Endothelial cell of umbilical vein (primary cell): ENCODE data around the gene ITGB1. TPM values are rescaled to one million over a fixed set of nuclear protein-coding genes. Genes with fewer than 3 reads are reported as not detected.

Experiments
- BruUV-seq: library from RNA; stranded (reverse); fragments of 400-500 nt; replicated peaks from 2 replicates; lab custom pipeline; 2021; lab: Mats Ljungman, UMichigan
- CTCF ChIA-PET: fragments of 300-600, 350-600 bp; sonication (Branson Sonifier 250); formaldehyde crosslinking; loops from one replicate; lab custom pipeline; 2021; ENCODE audit warnings: antibody characterized with exemption, inconsistent platforms; lab: Charles Lee
- POLR2A ChIA-PET: fragments of 300-600, 350-600 bp; sonication (Branson Sonifier 250); formaldehyde crosslinking; loops from one replicate; lab custom pipeline; 2021; ENCODE audit warnings: antibody characterized with exemption, inconsistent platforms; lab: Charles Lee
- DNase-seq: peaks from one replicate; pipeline ENCODE4 v3.0.0-alpha.2; 2011; ENCODE audit warnings: low read depth, low spot score
- FAIRE-seq: peaks from 2 replicates; lab custom pipeline; 2011; peaks lifted over from hg19 to GRCh38; lab: Jason Lieb, UNC
- H2AFZ ChIP-seq: 2 replicates; pipeline ENCODE4 v1.6.0; 2012; ENCODE audit warnings: low read depth, low read length, control low read depth, inconsistent platforms
- H3K27ac ChIP-seq: 2 replicates; pipeline ENCODE4 v1.5.1; 2011; ENCODE audit warnings: low read depth, mild to moderate bottlenecking, control low read depth, low read length, moderate library complexity; ENCODE audit not compliant: insufficient read depth
- H3K27me3 ChIP-seq, 2 experiments: 2 replicates each; pipeline versions ENCODE4 v1.6.0 to v1.6.1; 2011; ENCODE audit warnings: low read length in 2 of 2, mixed read lengths in 1 of 2; ENCODE audit not compliant: control insufficient read depth in 2 of 2, insufficient read depth in 2 of 2
- H3K36me3 ChIP-seq, 2 experiments: 2 replicates in 1 of 2; 3 replicates in 1 of 2; pipeline ENCODE4 v1.5.1; 2011; ENCODE audit warnings: low read length in 2 of 2, mild to moderate bottlenecking in 1 of 2, moderate library complexity in 1 of 2; ENCODE audit not compliant: control insufficient read depth in 2 of 2, insufficient read depth in 2 of 2; ENCODE audit errors: extremely low read depth in 1 of 2
- H3K4me1 ChIP-seq: 3 replicates; pipeline ENCODE4 v1.5.1; 2011; ENCODE audit warnings: mild to moderate bottlenecking, low read length; ENCODE audit not compliant: control insufficient read depth, insufficient read depth; ENCODE audit errors: extremely low read depth
- H3K4me2 ChIP-seq: 2 replicates; pipeline ENCODE4 v1.6.1; 2011; ENCODE audit warnings: low read length, control low read depth, mixed read lengths; ENCODE audit not compliant: insufficient read depth
- H3K4me3 ChIP-seq, 3 experiments: fragments of 200-600 bp in 1 of 3; sonication (generic), shearing (Covaris generic) in 1 of 3; replicated peaks in 1 of 3; 2 replicates each; pipeline ENCODE4 v1.5.1; 2011 to 2016; ENCODE audit warnings: control low read depth in 3 of 3, low read length in 3 of 3, mild to moderate bottlenecking in 2 of 3, inconsistent platforms in 1 of 3, low read depth in 1 of 3, moderate library complexity in 1 of 3; ENCODE audit not compliant: insufficient read depth in 1 of 3
- H3K79me2 ChIP-seq: 2 replicates; pipeline ENCODE4 v1.6.0; 2012; ENCODE audit warnings: low read length, inconsistent platforms; ENCODE audit not compliant: control insufficient read depth, insufficient read depth
- H3K9ac ChIP-seq: replicated peaks from 2 replicates; pipeline ENCODE3; 2011; ENCODE audit warnings: low read length, control low read depth; ENCODE audit not compliant: insufficient read depth; ENCODE audit errors: extremely low read depth
- H3K9me1 ChIP-seq: replicated peaks from 3 replicates; pipeline ENCODE4 v1.6.0; 2011; ENCODE audit warnings: mild to moderate bottlenecking, low read length; ENCODE audit not compliant: control insufficient read depth, insufficient read depth; ENCODE audit errors: extremely low read depth
- H3K9me3 ChIP-seq: replicated peaks from 2 replicates; pipeline ENCODE4 v1.5.1; 2012; ENCODE audit warnings: low read length, inconsistent platforms; ENCODE audit not compliant: control insufficient read depth, insufficient read depth
- H4K20me1 ChIP-seq: replicated peaks from 2 replicates; pipeline ENCODE3; 2011; ENCODE audit warnings: mild to moderate bottlenecking, low read length; ENCODE audit not compliant: control insufficient read depth, insufficient read depth; ENCODE audit errors: extremely low read depth
- EZH2 ChIP-seq: IDR thresholded peaks from 2 replicates; pipeline ENCODE4 v1.6.1; 2012; ENCODE audit warnings: borderline replicate concordance, low read depth, mild to moderate bottlenecking, moderate library complexity, low read length, inconsistent platforms; ENCODE audit not compliant: severe bottlenecking
- FOS ChIP-seq: IDR thresholded peaks from 2 replicates; pipeline ENCODE4 v1.6.1; 2011; ENCODE audit warnings: mild to moderate bottlenecking, low read length, moderate library complexity, borderline replicate concordance; ENCODE audit not compliant: insufficient read depth
- GATA2 ChIP-seq: IDR thresholded peaks from 2 replicates; pipeline ENCODE4 v1.7.0; 2011; ENCODE audit warnings: low read depth, mild to moderate bottlenecking, moderate library complexity, mixed read lengths, low read length; ENCODE audit not compliant: insufficient read length, insufficient read depth
- JUN ChIP-seq: IDR thresholded peaks from 2 replicates; pipeline ENCODE4 v1.6.1; 2011; ENCODE audit warnings: borderline replicate concordance, low read depth; ENCODE audit not compliant: insufficient read length, insufficient read depth
- MYC ChIP-seq: IDR thresholded peaks from one replicate; pipeline ENCODE4 v1.6.1; 2011; ENCODE audit warnings: mild to moderate bottlenecking, low read depth, low read length
- POLR2A ChIP-seq: IDR thresholded peaks from 2 replicates; pipeline ENCODE4 v1.6.1; 2012; ENCODE audit warnings: low read depth, mild to moderate bottlenecking, control low read depth, low read length
- POLR2AphosphoS5 ChIP-seq: IDR thresholded peaks from 2 replicates; pipeline ENCODE4 v1.6.1; 2012; ENCODE audit warnings: low read depth, mild to moderate bottlenecking, control low read depth, low read length, moderate library complexity; ENCODE audit not compliant: insufficient read depth
- dilution Hi-C: fragments of 300-500 bp; cut with MboI; formaldehyde crosslinking; loops from one replicate; pipeline ENCODE4 v1.15.0; 2019; ENCODE audit warnings: low sequenced_read_pairs; ENCODE audit not compliant: extremely low pct_ligation_motif_present
- intact Hi-C: fragments of 100-400 bp; cut with micrococcal nuclease; formaldehyde crosslinking; loops from one replicate; pipeline ENCODE4 v1.10.0; 2022
- polyA plus RNA-seq, 4 experiments: library from polyadenylated mRNA; depleted of rRNA in 3 of 4; stranded (reverse) in 3 of 4; unstranded in 1 of 4; fragments of >200 nt; gene quantifications; 2 replicates each; pipeline versions ENCODE4 v1.2.1 to v1.2.3, GENCODE V29; 2011 to 2012; ENCODE audit warnings: missing spikeins in 1 of 4
- total RNA-seq: library from RNA; stranded (reverse); gene quantifications from 2 replicates; pipeline ENCODE4 v1.2.3, GENCODE V29; 2021
- TF ChIP-seq, protein P1 (sequence below): IDR thresholded peaks from 2 replicates; pipeline ENCODE4 v1.6.1; 2011; ENCODE audit not compliant: insufficient read depth, insufficient read length
- TF ChIP-seq, protein P2 (sequence below), 2 donors: IDR thresholded peaks; 1 replicate in 1 of 2; 2 replicates in 1 of 2; pipeline ENCODE4 v1.5.1; 2011; ENCODE audit warnings: low read length in 2 of 2, mild to moderate bottlenecking in 2 of 2, moderate library complexity in 2 of 2, control low read depth in 1 of 2, inconsistent platforms in 1 of 2, low read depth in 1 of 2; ENCODE audit not compliant: insufficient read depth in 1 of 2; ENCODE audit errors: extremely low read depth in 1 of 2

ITGB1 gene
- total and polyA plus RNA-seq, 2 donors (not counting 3 experiments of a cell fraction or from before 2014, with no cell fraction given) = 424 to 1,147 TPM

DNA sequence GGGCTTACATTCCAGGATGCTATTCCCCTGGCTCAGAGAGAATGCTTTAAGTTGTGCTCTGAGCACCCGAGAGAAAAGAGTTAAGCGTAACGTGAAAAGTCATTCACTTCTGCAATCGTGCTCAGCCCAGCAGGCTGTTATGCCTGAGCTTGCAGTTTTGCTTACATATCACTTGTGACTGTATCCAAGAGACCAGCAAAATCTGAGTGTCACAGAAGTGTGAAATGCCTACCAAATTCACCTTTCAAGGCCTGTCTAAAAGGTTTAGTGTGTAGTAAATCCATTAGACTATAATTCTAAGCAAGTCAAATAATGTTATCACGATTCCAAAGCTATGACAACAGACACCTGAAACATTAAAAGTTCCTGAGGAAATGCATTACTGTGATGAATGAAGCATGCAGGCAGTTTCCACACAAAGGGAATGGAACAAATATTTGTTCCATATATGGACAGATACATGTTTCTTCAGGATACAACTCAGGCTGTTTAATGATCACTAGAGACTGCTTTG, 20.1 kb downstream of the ITGB1 start:
- no peak overlapping the region for H2AFZ ChIP-seq
- H3K9ac ChIP-seq = no peak overlapping the region
- dilution Hi-C loops (no loop called here), intact Hi-C loops (loop anchor here (1.0 to 2.0 kb wide), 3 partner anchors 20 to 70 kb away; partner anchors contain the start of gene ITGB1)
- FAIRE-seq (peak; percentile 49), DNase-seq (peak; percentile 60)
- H3K9me3 ChIP-seq = no peaks in the 10 kb centered on the region
- H3K27me3 ChIP-seq = no peaks in the 10 kb centered on the region
- no peaks in the 10 kb centered on the region for H3K9me1 ChIP-seq
- H3K36me3 ChIP-seq = peaks cover 0 to 17% of the 10 kb centered on the region in 2 experiments
- H3K79me2 ChIP-seq = peaks cover 100% of the 10 kb centered on the region
- peaks cover 18% of the 10 kb centered on the region for H4K20me1 ChIP-seq
- TSS peak; percentile 25 for BruUV-seq
- no peak overlapping the region for H3K4me3 ChIP-seq
- peak overlapping the region; percentile 31 for H3K4me2 ChIP-seq
- peaks cover 45% of the 10 kb centered on the region for H3K4me1 ChIP-seq
- CTCF ChIA-PET = interaction anchor here (1.0 to 3.8 kb wide), 4 partner anchors 10 to 71 kb away, joined by 4 to 27 read pairs (median 5); no protein-coding TSS in a partner anchor
- TF ChIP-seq POLR2AphosphoS5 (no peak), POLR2A (no peak), MYC (no peak), JUN (no peak), FOS (no peak), GATA2 (no peak), EZH2 (no peak)
- TF ChIP-seq, protein P1, sequence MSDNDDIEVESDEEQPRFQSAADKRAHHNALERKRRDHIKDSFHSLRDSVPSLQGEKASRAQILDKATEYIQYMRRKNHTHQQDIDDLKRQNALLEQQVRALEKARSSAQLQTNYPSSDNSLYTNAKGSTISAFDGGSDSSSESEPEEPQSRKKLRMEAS = no peak
- TF ChIP-seq, protein P2, sequence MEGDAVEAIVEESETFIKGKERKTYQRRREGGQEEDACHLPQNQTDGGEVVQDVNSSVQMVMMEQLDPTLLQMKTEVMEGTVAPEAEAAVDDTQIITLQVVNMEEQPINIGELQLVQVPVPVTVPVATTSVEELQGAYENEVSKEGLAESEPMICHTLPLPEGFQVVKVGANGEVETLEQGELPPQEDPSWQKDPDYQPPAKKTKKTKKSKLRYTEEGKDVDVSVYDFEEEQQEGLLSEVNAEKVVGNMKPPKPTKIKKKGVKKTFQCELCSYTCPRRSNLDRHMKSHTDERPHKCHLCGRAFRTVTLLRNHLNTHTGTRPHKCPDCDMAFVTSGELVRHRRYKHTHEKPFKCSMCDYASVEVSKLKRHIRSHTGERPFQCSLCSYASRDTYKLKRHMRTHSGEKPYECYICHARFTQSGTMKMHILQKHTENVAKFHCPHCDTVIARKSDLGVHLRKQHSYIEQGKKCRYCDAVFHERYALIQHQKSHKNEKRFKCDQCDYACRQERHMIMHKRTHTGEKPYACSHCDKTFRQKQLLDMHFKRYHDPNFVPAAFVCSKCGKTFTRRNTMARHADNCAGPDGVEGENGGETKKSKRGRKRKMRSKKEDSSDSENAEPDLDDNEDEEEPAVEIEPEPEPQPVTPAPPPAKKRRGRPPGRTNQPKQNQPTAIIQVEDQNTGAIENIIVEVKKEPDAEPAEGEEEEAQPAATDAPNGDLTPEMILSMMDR (IDR thresholded peaks at IDR 0.05; ENCODE audit: extremely low read depth in 1 of 2, insufficient read depth in 1 of 2, low read depth in 1 of 2, low read length in 2 of 2) = no peak
- peak overlapping the region; percentile 35 for H3K27ac ChIP-seq
- POLR2A ChIA-PET = interaction anchor here (1.6 kb wide), 1 partner anchor 42 kb away, joined by 6 read pairs; no protein-coding TSS in a partner anchor
